Measurements from ENCODE around the gene AGBL4.
"Not testable (repeated sequence)": the region's sequence is repeated elsewhere in the genome, so short reads cannot be mapped to it uniquely, and the experiment has no call there.

The AGBL4 gene

GRCh38 chr1:48524892-48525467, 1498.8 kb downstream of the AGBL4 start:
- DNase-seq (ENCODE audit: low spot score), result no peak
- no peak for TF ChIP-seq CTCF (IDR thresholded peaks at IDR 0.05; ENCODE audit: extremely low read depth, missing control alignments)

GRCh38 chr1:48523558-48523957, 1500.2 kb downstream of the AGBL4 start:
- no peak for TF ChIP-seq CTCF (IDR thresholded peaks at IDR 0.05; ENCODE audit: extremely low read depth, missing control alignments)
- DNase-seq (ENCODE audit: low spot score), result no peak

GRCh38 chr1:48519896-48520295, 1503.9 kb downstream of the AGBL4 start:
- not testable (repeated sequence) for DNase-seq (ENCODE audit: low spot score)

GRCh38 chr1:48506870-48507269, 1516.9 kb downstream of the AGBL4 start:
- no peak for DNase-seq (ENCODE audit: low spot score)

GRCh38 chr1:48500541-48501450, 1523.0 kb downstream of the AGBL4 start:
- TF ChIP-seq CTCF (IDR thresholded peaks at IDR 0.05; ENCODE audit: extremely low read depth, missing control alignments), result no peak
- no peak for DNase-seq (ENCODE audit: low spot score)

More at GRCh38 chr1:48506870-48507269, 1516.9 kb downstream of the AGBL4 start:
- TF ChIP-seq CTCF (IDR thresholded peaks at IDR 0.05; ENCODE audit: extremely low read depth, missing control alignments), result no peak

- DNase-seq (ENCODE audit: low spot score), result no peak
- TF ChIP-seq CTCF (IDR thresholded peaks at IDR 0.05; ENCODE audit: extremely low read depth, missing control alignments), result no peak
Measured at GRCh38 chr1:48499211-48499735, 1524.5 kb downstream of the AGBL4 start.

GRCh38 chr1:48498096-48498791, 1525.5 kb downstream of the AGBL4 start:
- peak; percentile 61 for DNase-seq (ENCODE audit: low spot score)
- TF ChIP-seq CTCF (IDR thresholded peaks at IDR 0.05; ENCODE audit: extremely low read depth, missing control alignments), result peak; percentile 89

Data from GM20000 (cell line).